Mesendoderm (in vitro differentiated cells): Measurements from ENCODE around the gene PPP1R14B.
A peak's percentile ranks its signal among the peaks of the same experiment; 100 is the strongest.

Experiments used
- DNase-seq: peaks from one replicate; pipeline ENCODE4 v3.0.0; 2013
- H2AK5ac ChIP-seq: 2 replicates; pipeline ENCODE4 v1.6.1; 2013; ENCODE audit warnings: low read length, inconsistent platforms
- H2BK120ac ChIP-seq: 2 replicates; pipeline ENCODE4 v1.6.1; 2013; ENCODE audit warnings: low read depth, mild to moderate bottlenecking, low read length, moderate library complexity, mixed read lengths
- H2BK15ac ChIP-seq: replicated peaks from 2 replicates; pipeline ENCODE4 v1.6.1; 2013; ENCODE audit warnings: low read depth, mild to moderate bottlenecking, moderate library complexity
- H2BK5ac ChIP-seq: 2 replicates; pipeline ENCODE4 v1.6.1; 2013; ENCODE audit warnings: low read length, inconsistent platforms
- H3K18ac ChIP-seq: 2 replicates; pipeline ENCODE4 v1.6.1; 2013; ENCODE audit warnings: mild to moderate bottlenecking, low read length, mixed read lengths
- H3K23ac ChIP-seq: one replicate; pipeline ENCODE4 v1.6.1; 2013; ENCODE audit warnings: low read length
- H3K27ac ChIP-seq: 2 replicates; pipeline ENCODE4 v1.5.1; 2013; ENCODE audit warnings: low read depth, mild to moderate bottlenecking, inconsistent platforms, low read length, moderate library complexity
- H3K27me3 ChIP-seq: 2 replicates; pipeline ENCODE4 v1.6.1; 2013; ENCODE audit warnings: low read length, control low read depth, mild to moderate bottlenecking, inconsistent platforms; ENCODE audit not compliant: insufficient read depth, poor library complexity
- H3K36me3 ChIP-seq: 2 replicates; pipeline ENCODE4 v1.6.1; 2013; ENCODE audit warnings: low read length, inconsistent platforms; ENCODE audit not compliant: control insufficient read depth, insufficient read depth
- H3K4ac ChIP-seq: one replicate; pipeline ENCODE4 v1.6.1; 2013; ENCODE audit warnings: low read depth, mild to moderate bottlenecking, low read length, moderate library complexity
- H3K4me1 ChIP-seq: 2 replicates; pipeline ENCODE4 v1.6.1; 2013; ENCODE audit warnings: low read depth, low read length, inconsistent platforms; ENCODE audit not compliant: control insufficient read depth
- H3K4me2 ChIP-seq: 2 replicates; pipeline ENCODE4 v1.6.1; 2013; ENCODE audit warnings: low read length
- H3K4me3 ChIP-seq: 2 replicates; pipeline ENCODE4 v1.5.1; 2013; ENCODE audit warnings: mild to moderate bottlenecking, low read length
- H3K56ac ChIP-seq: one replicate; pipeline ENCODE4 v1.6.1; 2013; ENCODE audit warnings: low read length
- H3K79me1 ChIP-seq: 2 replicates; pipeline ENCODE4 v1.6.1; 2013; ENCODE audit warnings: low read length, inconsistent platforms
- H3K79me2 ChIP-seq: 2 replicates; pipeline ENCODE4 v1.6.1; 2013; ENCODE audit warnings: mild to moderate bottlenecking, low read length; ENCODE audit not compliant: control insufficient read depth, insufficient read depth
- H3K9ac ChIP-seq: 2 replicates; pipeline ENCODE4 v1.6.1; 2013; ENCODE audit warnings: low read length, inconsistent platforms
- H4K5ac ChIP-seq: one replicate; pipeline ENCODE4 v1.6.1; 2013; ENCODE audit warnings: low read length
- H4K8ac ChIP-seq: one replicate; pipeline ENCODE4 v1.6.1; 2013; ENCODE audit warnings: low read depth, mild to moderate bottlenecking, control low read depth, low read length, moderate library complexity
- WGBS: extraction: QIAGEN DNeasy Blood & Tissue Kit; methylation state at CpG from one replicate; pipeline ENCODE4 v1.1.7; 2013; ENCODE audit warnings: low lambda C conversion rate, missing lambda C conversion rate; ENCODE audit not compliant: insufficient coverage; ENCODE audit errors: extremely low coverage; 5-methylcytosine and 5-hydroxymethylcytosine counted together

The PPP1R14B gene

DNA sequence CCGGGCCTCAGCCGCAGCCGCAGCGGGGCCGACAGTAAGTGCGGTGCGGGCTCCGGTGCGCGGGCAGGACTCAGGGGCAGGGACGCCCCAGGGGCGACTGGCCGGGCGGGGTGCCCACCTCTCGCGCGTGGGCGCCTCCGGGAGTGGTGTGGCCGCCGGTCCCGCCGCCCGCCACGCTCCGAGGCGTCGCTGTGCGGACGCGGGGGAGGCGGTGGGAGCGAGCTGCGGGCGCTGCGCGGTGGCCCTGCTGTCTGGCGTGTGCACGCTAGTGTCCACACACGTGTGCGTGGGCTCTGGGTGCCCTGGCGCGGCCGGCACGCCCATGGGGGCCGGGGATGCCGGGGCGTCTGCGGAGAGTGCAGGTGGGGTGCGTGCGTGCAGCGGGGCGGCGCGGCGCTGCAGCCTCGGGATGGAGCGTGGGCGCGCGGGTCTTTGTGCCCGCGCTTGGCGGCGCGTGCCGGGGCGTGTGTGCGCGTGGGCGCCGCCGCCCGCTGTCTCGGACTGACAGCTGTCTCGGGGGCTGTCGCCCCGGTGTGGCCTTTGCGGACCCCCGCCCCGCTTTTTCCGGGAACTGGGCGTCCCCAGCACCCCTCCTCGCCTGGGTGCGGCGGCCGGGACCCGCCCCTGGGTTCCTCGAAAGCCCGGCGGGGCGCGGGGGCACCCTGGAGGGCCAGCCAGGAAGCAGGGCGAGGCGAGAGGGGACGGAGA lies 45.2 kb upstream of the PPP1R14B start:
- H3K27me3 ChIP-seq: peaks cover 64% of the 10 kb centered on the region

DNA sequence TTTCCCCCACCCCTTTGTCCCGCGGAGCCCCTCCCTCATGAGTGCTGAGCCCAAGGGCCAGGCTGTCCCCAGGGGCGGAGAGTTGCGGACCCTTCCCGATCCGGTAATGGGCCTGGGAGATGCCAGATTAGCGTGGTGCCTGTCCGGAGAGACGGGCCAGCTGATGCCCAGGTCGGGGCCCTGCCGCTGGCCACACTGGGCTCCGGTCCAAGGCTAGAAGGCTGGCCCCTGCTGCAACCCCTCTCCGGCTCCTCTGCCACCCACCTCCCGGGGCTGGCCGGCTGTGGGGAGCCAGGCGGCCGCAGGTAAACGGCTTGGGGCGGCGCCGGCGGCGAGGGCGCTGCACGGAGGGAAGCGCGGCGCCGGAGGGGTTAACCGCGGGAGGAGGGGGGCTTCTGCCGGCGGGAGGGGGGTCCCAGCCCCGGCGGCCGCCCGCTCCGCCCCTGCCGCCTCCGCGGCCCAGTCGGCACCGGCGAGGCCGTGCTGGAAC lies 44.6 kb upstream of the PPP1R14B start, which contains the start of gene KCNK4:
TSS of gene KCNK4 (plus strand) at position 41 of the 490 bp plus-strand sequence. CDS start 1,717 bp downstream, outside the sequence.
- Histone ChIP-seq H4K8ac (no peak within 1 kb of the TSS), H2BK15ac (no peak within 1 kb of the TSS), H3K79me1 (no peaks in the 10 kb centered on the region), H3K9ac (peak within 1 kb of the TSS; percentile 29), H2AK5ac (no peak within 1 kb of the TSS), H4K5ac (no peak within 1 kb of the TSS), H3K4me3 (no peak within 1 kb of the TSS), H3K56ac (peak within 1 kb of the TSS; percentile 25), H3K79me2 (no peaks in the 10 kb centered on the region), H3K36me3 (no peaks in the 10 kb centered on the region), H3K18ac (no peak within 1 kb of the TSS), H3K4me2 (peak within 1 kb of the TSS; percentile 15), H3K27ac (no peak within 1 kb of the TSS), H3K27me3 (peaks cover 58% of the 10 kb centered on the region), H2BK5ac (no peak within 1 kb of the TSS), H3K4ac (no peak within 1 kb of the TSS), H3K4me1 (no peaks in the 10 kb centered on the region), H2BK120ac (no peak within 1 kb of the TSS), H3K23ac (no peak within 1 kb of the TSS)
- DNase-seq: no peak
- no CpG with 5 or more reads among the region's 45 CpGs for WGBS

More for the DNA sequence above, 45.2 kb upstream of the PPP1R14B start:
- Histone ChIP-seq H2AK5ac (no peak overlapping the region), H2BK15ac (no peak overlapping the region), H3K56ac (peak overlapping the region; percentile 25), H2BK5ac (no peak overlapping the region), H4K8ac (no peak overlapping the region), H3K79me2 (no peaks in the 10 kb centered on the region), H3K27ac (no peak overlapping the region), H4K5ac (no peak overlapping the region), H3K9ac (no peak overlapping the region), H3K4ac (no peak overlapping the region), H3K36me3 (no peaks in the 10 kb centered on the region), H3K4me1 (no peaks in the 10 kb centered on the region), H2BK120ac (no peak overlapping the region), H3K18ac (no peak overlapping the region), H3K79me1 (no peaks in the 10 kb centered on the region), H3K23ac (no peak overlapping the region), H3K4me2 (peak overlapping the region; percentile 15), H3K4me3 (no peak overlapping the region)
- WGBS: no CpG with 5 or more reads among the region's 96 CpGs
- no peak for DNase-seq

DNA sequence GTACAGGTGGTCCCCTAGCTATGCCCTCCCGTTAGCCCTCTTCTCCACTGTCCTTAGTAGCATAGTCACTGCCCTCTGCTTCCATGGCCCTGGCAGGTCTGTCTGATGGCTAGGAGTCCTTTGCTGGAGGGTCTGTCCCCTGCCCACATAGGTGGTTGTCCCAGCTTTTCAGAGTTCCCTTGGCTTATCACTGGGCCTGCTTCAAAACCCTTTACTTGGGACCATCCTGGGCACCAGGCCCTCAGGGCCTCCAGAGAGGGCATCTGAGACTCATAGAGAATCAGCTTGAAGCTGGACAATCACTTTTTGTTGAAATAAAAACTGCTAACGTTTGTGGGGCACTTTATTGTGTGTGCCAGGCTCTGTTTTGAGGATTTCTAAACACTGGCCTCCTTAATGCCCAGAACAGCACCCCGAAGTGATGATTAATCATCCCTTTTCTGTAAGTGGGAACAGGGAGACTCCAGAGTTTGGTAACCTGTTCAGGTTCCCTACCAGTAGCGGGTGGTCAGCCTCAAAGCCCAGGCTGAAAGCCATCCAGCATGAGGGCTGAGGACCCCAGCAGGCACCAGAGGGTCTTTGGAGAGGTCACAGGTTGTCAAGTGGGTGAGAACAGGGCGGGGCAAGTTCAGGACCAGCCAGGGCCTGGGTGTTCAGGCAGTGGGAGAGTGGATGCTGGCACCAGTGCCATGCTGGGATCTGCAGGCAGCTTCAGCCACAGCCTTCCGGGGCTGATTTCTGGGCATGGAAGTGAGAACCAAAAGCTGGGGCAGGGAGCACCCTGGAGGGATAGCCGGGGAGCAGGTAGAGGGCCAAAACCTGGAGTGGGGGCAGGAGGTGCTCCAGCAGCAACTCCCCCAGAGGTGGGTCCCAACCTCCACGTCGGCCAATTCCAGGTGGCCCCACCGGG lies 43.9 kb upstream of the PPP1R14B start:
- no peak overlapping the region for H2BK5ac ChIP-seq
- no peak overlapping the region for H3K56ac ChIP-seq
- DNase-seq: no peak
- H2BK15ac ChIP-seq: no peak overlapping the region
- no peak overlapping the region for H3K18ac ChIP-seq
- no peaks in the 10 kb centered on the region for H3K36me3 ChIP-seq
- no peak overlapping the region for H3K9ac ChIP-seq
- no peak overlapping the region for H3K23ac ChIP-seq
- H2BK120ac ChIP-seq: no peak overlapping the region
- no peak overlapping the region for H4K5ac ChIP-seq
- peaks cover 2% of the 10 kb centered on the region for H3K4me1 ChIP-seq
- no peak overlapping the region for H2AK5ac ChIP-seq
- H3K4me3 ChIP-seq: no peak overlapping the region
- H3K27ac ChIP-seq: no peak overlapping the region
- H3K4ac ChIP-seq: no peak overlapping the region
- H3K79me1 ChIP-seq: no peaks in the 10 kb centered on the region
- H3K79me2 ChIP-seq: no peaks in the 10 kb centered on the region
- H4K8ac ChIP-seq: no peak overlapping the region
- no CpG with 5 or more reads among the region's 10 CpGs for WGBS
- no peak overlapping the region for H3K4me2 ChIP-seq
- H3K27me3 ChIP-seq: peaks cover 51% of the 10 kb centered on the region

DNA sequence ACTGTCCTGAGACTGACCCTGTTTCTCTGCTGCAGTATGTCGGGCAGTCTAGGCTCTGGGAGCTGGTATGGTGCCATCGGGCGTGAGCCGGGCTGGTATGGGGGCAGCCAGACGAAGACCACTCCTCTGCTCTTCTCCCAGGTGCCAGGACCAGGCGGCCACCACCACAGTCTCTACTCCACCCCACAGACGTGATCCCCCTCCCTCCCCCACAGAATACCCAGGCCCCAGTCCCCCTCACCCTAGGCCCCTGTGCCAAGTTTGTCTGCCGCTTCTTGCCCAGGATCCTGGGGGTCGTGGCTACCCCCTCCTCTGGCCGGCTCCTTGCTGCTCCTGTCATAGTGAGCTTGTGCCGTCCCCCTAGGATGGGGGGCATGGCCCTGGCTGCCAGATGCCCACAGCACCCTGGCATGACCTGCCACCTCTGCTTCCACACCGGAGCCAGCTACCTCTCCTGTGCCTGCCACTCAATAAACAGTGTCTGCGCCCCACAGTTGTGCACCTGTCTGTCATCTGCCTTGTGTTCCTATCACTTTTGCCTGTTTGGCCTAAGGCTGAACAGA lies 42.3 kb upstream of the PPP1R14B start:
- H3K9ac ChIP-seq: no peak overlapping the region
- no peak overlapping the region for H3K18ac ChIP-seq
- H3K36me3 ChIP-seq: no peaks in the 10 kb centered on the region
- H3K79me1 ChIP-seq: no peaks in the 10 kb centered on the region
- no peak overlapping the region for H2BK120ac ChIP-seq
- H3K27me3 ChIP-seq: peaks cover 39% of the 10 kb centered on the region
- no peak overlapping the region for H2BK15ac ChIP-seq
- H3K4me3 ChIP-seq: no peak overlapping the region
- no peak for DNase-seq
- H3K27ac ChIP-seq: no peak overlapping the region
- no peak overlapping the region for H3K56ac ChIP-seq
- no CpG with 5 or more reads among the region's 13 CpGs for WGBS
- H2AK5ac ChIP-seq: no peak overlapping the region
- H4K8ac ChIP-seq: no peak overlapping the region
- H4K5ac ChIP-seq: no peak overlapping the region
- peaks cover 4% of the 10 kb centered on the region for H3K4me1 ChIP-seq
- H3K23ac ChIP-seq: no peak overlapping the region
- H3K79me2 ChIP-seq: no peaks in the 10 kb centered on the region
- no peak overlapping the region for H2BK5ac ChIP-seq
- H3K4ac ChIP-seq: no peak overlapping the region
- no peak overlapping the region for H3K4me2 ChIP-seq

DNA sequence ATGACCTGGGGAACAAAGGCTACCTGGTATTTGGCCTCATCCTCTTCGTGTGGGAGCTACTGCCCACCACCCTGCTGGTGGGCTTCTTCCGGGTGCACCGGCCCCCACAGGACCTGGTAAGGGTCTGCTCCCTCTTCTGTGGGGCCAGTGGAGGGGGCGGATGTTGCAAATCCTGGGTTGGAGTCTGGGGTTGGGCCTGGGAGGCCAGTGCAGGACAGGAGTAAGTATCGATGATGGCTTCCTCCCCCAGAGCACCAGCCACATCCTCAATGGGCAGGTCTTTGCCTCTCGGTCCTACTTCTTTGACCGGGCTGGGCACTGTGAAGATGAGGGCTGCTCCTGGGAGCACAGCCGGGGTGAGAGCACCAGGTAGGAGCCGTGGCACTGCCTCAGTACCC lies 41.6 kb upstream of the PPP1R14B start:
- Histone ChIP-seq H3K4me2 (no peak overlapping the region), H3K23ac (no peak overlapping the region), H2BK120ac (no peak overlapping the region), H2BK5ac (no peak overlapping the region), H3K79me2 (no peaks in the 10 kb centered on the region), H4K5ac (no peak overlapping the region), H3K4me3 (no peak overlapping the region), H3K79me1 (no peaks in the 10 kb centered on the region), H4K8ac (no peak overlapping the region), H3K27ac (no peak overlapping the region), H2AK5ac (no peak overlapping the region), H3K56ac (no peak overlapping the region), H3K18ac (no peak overlapping the region), H3K9ac (no peak overlapping the region), H3K4ac (no peak overlapping the region), H3K27me3 (peaks cover 33% of the 10 kb centered on the region), H3K36me3 (no peaks in the 10 kb centered on the region), H3K4me1 (peaks cover 6% of the 10 kb centered on the region), H2BK15ac (no peak overlapping the region)
- no peak for DNase-seq
- WGBS: no CpG with 5 or more reads among the region's 9 CpGs
